Caco-2 (cell line): ENCODE measurements around the gene IDI1. TPM values are rescaled to one million over a fixed set of nuclear protein-coding genes. Genes with fewer than 3 reads are reported as not detected.
A peak's percentile ranks its signal among the peaks of the same experiment; 100 is the strongest.

Experiments
- BruUV-seq: library from RNA; stranded (reverse); fragments of 400-500 nt; replicated peaks from 2 replicates; lab custom pipeline; 2021; lab: Mats Ljungman, UMichigan
- CTCF ChIA-PET: fragments of 300-600 bp; sonication (Branson Sonifier 250); formaldehyde crosslinking; loops from one replicate; lab custom pipeline; 2022; ENCODE audit warnings: antibody characterized with exemption; lab: Charles Lee
- POLR2A ChIA-PET: fragments of 300-600 bp; sonication (Branson Sonifier 250); formaldehyde crosslinking; loops from one replicate; lab custom pipeline; 2022; ENCODE audit warnings: antibody characterized with exemption; lab: Charles Lee
- DNase-seq, 2 experiments: peaks; one replicate each; pipeline versions ENCODE4 v3.0.0 to v3.0.0-alpha.2; 2020 to 2022
- H3K27me3 ChIP-seq: replicated peaks from 2 replicates; pipeline ENCODE4 v1.6.0; 2011; ENCODE audit warnings: low read length; ENCODE audit not compliant: control insufficient read depth, insufficient read depth
- H3K36me3 ChIP-seq: 2 replicates; pipeline ENCODE4 v1.5.1; 2011; ENCODE audit warnings: low read length; ENCODE audit not compliant: control insufficient read depth, insufficient read depth
- H3K4me1 ChIP-seq: fragments of 250-450 bp; sonication (Bioruptor Pico); 2 replicates; pipeline ENCODE4 v1.5.1; 2020; ENCODE audit warnings: mild to moderate bottlenecking
- H3K4me3 ChIP-seq: 2 replicates; pipeline ENCODE4 v1.5.1; 2011; ENCODE audit warnings: low read depth, mild to moderate bottlenecking, control low read depth, low read length
- H3K9me3 ChIP-seq: fragments of 250-450 bp; sonication (Bioruptor Pico); 2 replicates; pipeline ENCODE4 v1.5.1; 2020; ENCODE audit warnings: mild to moderate bottlenecking, moderate library complexity
- H3K27ac Mint-ChIP-seq: one replicate; pipeline ENCODE4 v1.8.0; 2022; ENCODE audit warnings: mixed read lengths; ENCODE audit not compliant: unreplicated experiment
- H3K27me3 Mint-ChIP-seq: one replicate; pipeline ENCODE4 v1.8.0; 2022; ENCODE audit warnings: mixed read lengths; ENCODE audit not compliant: insufficient read depth, unreplicated experiment
- H3K36me3 Mint-ChIP-seq: one replicate; pipeline ENCODE4 v1.8.0; 2022; ENCODE audit warnings: mild to moderate bottlenecking, mixed read lengths; ENCODE audit not compliant: insufficient read depth, unreplicated experiment
- H3K4me1 Mint-ChIP-seq: one replicate; pipeline ENCODE4 v1.8.0; 2022; ENCODE audit warnings: low read depth, mixed read lengths; ENCODE audit not compliant: unreplicated experiment
- H3K4me3 Mint-ChIP-seq: one replicate; pipeline ENCODE4 v1.8.0; 2022; ENCODE audit warnings: mild to moderate bottlenecking, moderate library complexity, mixed read lengths; ENCODE audit not compliant: unreplicated experiment
- H3K9me3 Mint-ChIP-seq: one replicate; pipeline ENCODE4 v1.8.0; 2022; ENCODE audit warnings: mixed read lengths; ENCODE audit not compliant: unreplicated experiment
- intact Hi-C: fragments of 100-400 bp; cut with micrococcal nuclease; formaldehyde crosslinking; loops from one replicate; pipeline ENCODE4 v1.10.0; 2022; ENCODE audit not compliant: unreplicated experiment
- total RNA-seq: library from RNA; stranded (reverse); gene quantifications from 2 replicates; pipeline ENCODE4 v1.2.3, GENCODE V29; 2022
- TF ChIP-seq, protein P1 (sequence below), 2 experiments: fragments of 200-600 bp in 1 of 2; IDR thresholded peaks; 1 replicate in 1 of 2; 2 replicates in 1 of 2; pipeline versions ENCODE4 v1.5.1 to v1.8.0; 2011 to 2022; ENCODE audit warnings: antibody characterized with exemption in 1 of 2, control low read depth in 1 of 2, inconsistent platforms in 1 of 2, low read depth in 1 of 2, low read length in 1 of 2, mild to moderate bottlenecking in 1 of 2, moderate library complexity in 1 of 2; ENCODE audit not compliant: insufficient read depth in 1 of 2, severe bottlenecking in 1 of 2, unreplicated experiment in 1 of 2

IDI1 gene
- total RNA-seq, 1 experiment from 2014 or later, result 133 TPM

DNA sequence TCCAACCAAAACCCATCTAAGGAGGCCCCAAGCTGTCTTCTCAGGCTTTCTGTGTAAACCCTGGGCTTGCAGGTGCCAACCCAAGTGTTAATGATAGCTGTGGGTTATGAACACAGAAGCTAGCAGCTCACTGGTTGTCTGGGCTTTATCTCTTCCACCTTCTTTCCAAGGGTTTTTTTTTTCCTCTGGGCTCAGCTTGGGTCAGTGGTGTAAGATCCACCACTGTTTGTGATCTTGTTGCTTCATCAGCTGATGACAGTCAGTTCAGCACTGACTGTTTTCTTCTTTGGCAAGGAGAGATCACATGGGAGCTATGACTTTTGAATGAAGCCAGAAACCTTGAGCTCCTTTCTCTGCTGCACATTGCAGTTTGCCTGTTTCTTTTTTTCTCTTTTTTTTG lies 56.0 kb downstream of the IDI1 start:
- H3K4me3 ChIP-seq, result no peak overlapping the region
- peaks cover 97% of the 10 kb centered on the region for H3K36me3 Mint-ChIP-seq
- peaks cover 9% of the 10 kb centered on the region for H3K4me1 Mint-ChIP-seq
- TF ChIP-seq, protein P1, sequence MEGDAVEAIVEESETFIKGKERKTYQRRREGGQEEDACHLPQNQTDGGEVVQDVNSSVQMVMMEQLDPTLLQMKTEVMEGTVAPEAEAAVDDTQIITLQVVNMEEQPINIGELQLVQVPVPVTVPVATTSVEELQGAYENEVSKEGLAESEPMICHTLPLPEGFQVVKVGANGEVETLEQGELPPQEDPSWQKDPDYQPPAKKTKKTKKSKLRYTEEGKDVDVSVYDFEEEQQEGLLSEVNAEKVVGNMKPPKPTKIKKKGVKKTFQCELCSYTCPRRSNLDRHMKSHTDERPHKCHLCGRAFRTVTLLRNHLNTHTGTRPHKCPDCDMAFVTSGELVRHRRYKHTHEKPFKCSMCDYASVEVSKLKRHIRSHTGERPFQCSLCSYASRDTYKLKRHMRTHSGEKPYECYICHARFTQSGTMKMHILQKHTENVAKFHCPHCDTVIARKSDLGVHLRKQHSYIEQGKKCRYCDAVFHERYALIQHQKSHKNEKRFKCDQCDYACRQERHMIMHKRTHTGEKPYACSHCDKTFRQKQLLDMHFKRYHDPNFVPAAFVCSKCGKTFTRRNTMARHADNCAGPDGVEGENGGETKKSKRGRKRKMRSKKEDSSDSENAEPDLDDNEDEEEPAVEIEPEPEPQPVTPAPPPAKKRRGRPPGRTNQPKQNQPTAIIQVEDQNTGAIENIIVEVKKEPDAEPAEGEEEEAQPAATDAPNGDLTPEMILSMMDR (IDR thresholded peaks at IDR 0.05; ENCODE audit: insufficient read depth in 1 of 2, low read depth in 1 of 2, low read length in 1 of 2, severe bottlenecking in 1 of 2, unreplicated experiment in 1 of 2), result no peak
- no peak for DNase-seq
- H3K4me1 ChIP-seq, result peaks cover 11% of the 10 kb centered on the region
- POLR2A ChIA-PET, result interaction anchor here (1.1 kb wide), 1 partner anchor 56 kb away, joined by 3 read pairs; the partner anchor contains the start of gene IDI1
- no peak overlapping the region for H3K27ac Mint-ChIP-seq
- intact Hi-C loops, result no loop called here
- CTCF ChIA-PET, result no interaction called here
- H3K9me3 Mint-ChIP-seq, result no peaks in the 10 kb centered on the region
- H3K27me3 ChIP-seq, result no peaks in the 10 kb centered on the region
- H3K27me3 Mint-ChIP-seq, result no peaks in the 10 kb centered on the region
- H3K36me3 ChIP-seq, result peaks cover 8% of the 10 kb centered on the region; the same call in 1 of the 2 replicates
- H3K4me3 Mint-ChIP-seq, result no peak overlapping the region
- H3K9me3 ChIP-seq, result no peaks in the 10 kb centered on the region
- no TSS peak for BruUV-seq

DNA sequence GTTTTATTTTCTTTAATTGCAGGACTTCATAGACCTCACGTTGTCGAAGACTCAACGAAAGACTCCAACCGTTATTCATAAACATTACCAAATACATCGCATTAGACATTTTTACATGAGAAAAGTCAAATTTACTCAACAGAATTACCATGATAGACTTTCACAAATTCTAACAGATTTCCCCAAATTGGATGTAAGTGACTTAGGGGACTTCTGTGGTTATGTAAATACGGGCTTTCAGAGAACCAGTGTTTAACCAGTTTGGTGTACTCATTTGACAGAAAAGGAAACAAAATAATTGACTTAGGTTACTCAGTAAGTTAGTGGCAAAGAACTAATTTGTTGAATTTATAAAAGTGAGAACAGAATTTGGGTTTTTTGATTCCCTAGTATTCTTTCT lies 56.5 kb downstream of the IDI1 start:
- ChIA-PET POLR2A (no interaction called here), CTCF (no interaction called here)
- Mint-ChIP-seq H3K4me3 (no peak overlapping the region), H3K4me1 (peaks cover 9% of the 10 kb centered on the region), H3K9me3 (no peaks in the 10 kb centered on the region), H3K36me3 (peaks cover 97% of the 10 kb centered on the region), H3K27me3 (no peaks in the 10 kb centered on the region), H3K27ac (no peak overlapping the region)
- Histone ChIP-seq H3K27me3 (no peaks in the 10 kb centered on the region), H3K4me1 (peaks cover 11% of the 10 kb centered on the region), H3K36me3 (peaks cover 5% of the 10 kb centered on the region; the same call in 1 of the 2 replicates), H3K4me3 (no peak overlapping the region), H3K9me3 (no peaks in the 10 kb centered on the region)
- TF ChIP-seq, protein P1 (IDR thresholded peaks at IDR 0.05; ENCODE audit: insufficient read depth in 1 of 2, low read depth in 1 of 2, low read length in 1 of 2, severe bottlenecking in 1 of 2, unreplicated experiment in 1 of 2), result no peak
- DNase-seq, result no peak
- intact Hi-C loops, result no loop called here
- no TSS peak for BruUV-seq

DNA sequence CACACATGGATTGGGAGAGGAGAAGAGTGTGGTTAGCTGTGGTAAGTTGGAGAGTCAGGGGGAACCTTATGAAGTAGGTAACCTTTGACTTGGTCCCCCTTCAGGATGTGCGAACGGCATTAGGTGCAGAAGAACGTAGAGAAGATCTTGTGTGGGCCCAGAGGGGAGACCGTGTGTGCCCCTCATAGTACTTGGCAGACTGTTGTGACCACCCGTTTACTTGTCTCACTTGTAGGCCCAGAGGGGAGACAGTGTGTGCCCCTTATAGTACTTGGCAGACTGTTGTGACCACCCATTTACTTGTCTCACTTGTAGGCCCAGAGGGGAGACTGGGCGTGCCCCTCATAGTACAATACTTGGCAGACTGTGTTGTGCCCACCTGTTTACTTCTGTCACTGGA lies 58.1 kb downstream of the IDI1 start:
- POLR2A ChIA-PET, result no interaction called here
- Histone ChIP-seq H3K4me1 (peaks cover 26% of the 10 kb centered on the region), H3K27me3 (no peaks in the 10 kb centered on the region), H3K9me3 (no peaks in the 10 kb centered on the region), H3K4me3 (no peak overlapping the region), H3K36me3 (peaks cover 3% of the 10 kb centered on the region; the same call in 1 of the 2 replicates)
- peak overlapping the region; percentile 1 for H3K4me3 Mint-ChIP-seq
- intact Hi-C loops, result no loop called here
- BruUV-seq, result no TSS peak
- peaks cover 21% of the 10 kb centered on the region for H3K4me1 Mint-ChIP-seq
- H3K9me3 Mint-ChIP-seq, result no peaks in the 10 kb centered on the region
- H3K27me3 Mint-ChIP-seq, result no peaks in the 10 kb centered on the region
- peak in 1 of 2 experiments; percentile 18 for DNase-seq
- TF ChIP-seq, protein P1 (IDR thresholded peaks at IDR 0.05; ENCODE audit: insufficient read depth in 1 of 2, low read depth in 1 of 2, low read length in 1 of 2, severe bottlenecking in 1 of 2, unreplicated experiment in 1 of 2), result no peak
- no peak overlapping the region for H3K27ac Mint-ChIP-seq
- CTCF ChIA-PET, result no interaction called here
- H3K36me3 Mint-ChIP-seq, result peaks cover 94% of the 10 kb centered on the region

Other genes starting within 250 kb of the IDI1 start
- gene LARP4B, start 117.4 kb downstream of the IDI1 start, total RNA-seq, result 230 and 235 TPM in 2 replicates
- gene GTPBP4, start 60.7 kb downstream of the IDI1 start, total RNA-seq, result 175 and 202 TPM in 2 replicates
- gene IDI2, start 23.3 kb downstream of the IDI1 start, total RNA-seq, result not detected in 2 replicates
- 20.6 and 22.9 TPM in 2 replicates for gene WDR37, start 7.3 kb upstream of the IDI1 start, total RNA-seq